GM19463 (cell line): Measurements from ENCODE around the gene UGT1A8.
"Not testable (repeated sequence)": the region's sequence is repeated elsewhere in the genome, so short reads cannot be mapped to it uniquely, and the experiment has no call there.

Experiments
- ATAC-seq: cut with Tn5 transposase; IDR thresholded peaks from one replicate; pipeline ENCODE4 v1.9.1; 2021; ENCODE audit warnings: mild to moderate bottlenecking, moderate library complexity; ENCODE audit not compliant: unreplicated experiment

UGT1A8 gene

DNA sequence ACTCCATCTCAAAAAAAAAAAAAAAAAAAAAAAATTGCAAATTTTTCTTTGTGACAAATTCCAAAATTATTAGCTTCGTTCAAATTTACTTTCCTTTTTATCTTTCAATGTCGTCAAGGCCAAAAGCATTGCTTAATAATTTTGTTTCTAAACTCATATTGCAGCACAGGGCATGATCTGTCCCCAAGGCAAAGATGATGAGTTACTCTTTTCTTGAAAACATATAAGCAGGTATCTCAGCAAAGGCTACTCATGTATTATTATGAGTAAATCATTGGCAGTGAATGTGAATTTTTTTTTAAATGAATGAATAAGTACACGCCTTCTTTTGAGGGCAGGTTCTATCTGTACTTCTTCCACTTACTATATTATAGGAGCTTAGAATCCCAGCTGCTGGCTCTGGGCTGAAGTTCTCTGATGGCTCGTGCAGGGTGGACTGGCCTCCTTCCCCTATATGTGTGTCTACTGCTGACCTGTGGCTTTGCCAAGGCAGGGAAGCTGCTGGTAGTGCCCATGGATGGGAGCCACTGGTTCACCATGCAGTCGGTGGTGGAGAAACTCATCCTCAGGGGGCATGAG, 64.2 kb downstream of the UGT1A8 start, which contains the start of gene UGT1A7:
Gene UGT1A7, plus strand, starts transcription at position 381 of the 579 bp plus-strand sequence. Its CDS starts 37 bp downstream, at position 418.
- ATAC-seq, result no peak

DNA sequence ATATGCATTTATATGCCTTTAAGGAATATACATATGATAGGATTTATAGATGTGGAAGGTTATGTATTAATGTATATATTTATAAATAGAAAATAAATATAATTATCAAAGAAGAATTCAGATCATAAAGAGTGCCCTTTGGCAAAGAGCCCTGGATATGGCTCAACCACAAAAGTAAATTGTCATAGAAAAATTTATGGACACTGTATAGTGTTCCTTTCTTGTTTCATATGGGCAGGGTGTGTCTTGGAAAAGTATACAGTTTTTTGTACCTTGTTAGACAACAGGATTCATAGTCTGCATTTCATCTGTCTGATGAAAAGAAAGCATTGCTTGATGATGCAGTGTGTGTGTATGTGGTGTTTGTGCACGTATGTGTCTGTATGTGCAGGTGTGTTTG, 67.2 kb downstream of the UGT1A8 start:
- ATAC-seq, result no peak

DNA sequence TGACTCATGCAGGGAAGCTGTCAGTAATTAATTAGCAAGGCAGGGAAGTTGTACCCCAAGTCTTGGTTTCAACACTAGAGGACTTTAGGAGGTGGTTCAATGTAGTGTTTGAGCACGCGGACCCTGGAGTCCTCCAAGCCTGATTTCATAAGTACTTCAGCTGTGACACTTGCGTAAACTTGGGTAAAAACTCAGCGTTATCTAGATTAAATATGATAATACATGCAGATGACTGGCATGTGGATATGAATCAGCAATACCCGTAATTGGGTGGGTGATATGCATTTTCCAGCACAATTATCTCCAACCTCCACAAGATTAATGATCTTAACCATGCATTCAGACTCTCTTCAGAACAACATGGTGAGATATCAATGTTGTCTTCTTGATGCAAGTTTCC, 69.5 kb downstream of the UGT1A8 start:
- no peak for ATAC-seq

DNA sequence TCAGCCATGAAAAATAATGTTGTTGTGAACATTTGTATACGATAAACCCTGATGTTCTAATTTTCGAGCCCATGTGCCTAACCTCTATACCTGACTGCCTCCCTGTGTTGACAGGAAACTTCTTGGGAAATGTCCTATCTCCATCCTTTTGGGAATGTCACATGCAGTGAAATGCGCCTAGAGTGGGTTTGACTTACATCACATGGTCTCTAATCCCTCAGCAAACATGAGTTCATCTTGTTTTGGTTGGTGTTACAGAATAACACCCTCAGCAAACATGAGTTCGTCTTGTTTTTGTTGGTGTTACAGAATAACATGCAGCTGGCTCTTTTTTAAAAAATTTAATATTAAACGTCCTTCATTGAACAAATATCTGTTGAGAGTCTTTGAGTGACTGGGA, 70.9 kb downstream of the UGT1A8 start:
- ATAC-seq, result no peak

DNA sequence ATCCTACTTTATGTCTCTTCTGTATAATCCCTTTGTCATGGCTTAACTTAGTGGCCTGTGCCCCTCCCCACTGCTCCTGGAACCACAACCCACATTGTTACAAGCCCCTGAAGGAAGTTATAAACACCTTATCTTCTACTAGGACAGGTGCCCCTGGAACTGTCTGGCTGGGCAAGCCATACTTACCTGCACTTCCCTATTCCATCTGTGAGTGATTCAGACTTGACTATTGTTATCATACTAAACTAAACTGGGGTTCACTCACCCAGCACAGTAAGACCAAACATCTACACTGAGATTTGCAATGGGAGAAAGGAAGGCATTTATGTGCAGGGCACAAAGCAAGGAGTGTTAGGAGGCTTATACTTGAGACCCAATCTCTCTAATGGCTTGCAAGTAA, 71.6 kb downstream of the UGT1A8 start:
- no peak for ATAC-seq

DNA sequence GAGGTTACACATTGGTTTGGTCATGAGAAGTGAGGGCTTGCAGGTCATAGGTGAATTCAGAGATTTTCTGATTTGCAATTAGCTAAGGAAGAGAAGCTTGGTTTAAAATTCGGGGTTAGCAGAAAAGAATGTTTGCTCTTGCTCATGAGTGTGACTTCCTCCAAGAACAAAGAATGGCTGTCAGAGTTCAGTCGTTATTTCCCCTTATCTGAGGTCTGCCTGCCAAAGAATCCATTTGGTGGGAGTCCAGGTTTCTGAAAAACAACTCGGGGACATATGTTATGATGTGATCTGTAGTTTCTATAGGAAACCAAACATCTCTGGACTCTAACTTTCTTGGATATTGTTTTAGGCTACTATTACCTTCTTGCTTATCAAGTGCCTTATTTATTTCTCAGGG, 72.1 kb downstream of the UGT1A8 start:
- ATAC-seq, result no peak

DNA sequence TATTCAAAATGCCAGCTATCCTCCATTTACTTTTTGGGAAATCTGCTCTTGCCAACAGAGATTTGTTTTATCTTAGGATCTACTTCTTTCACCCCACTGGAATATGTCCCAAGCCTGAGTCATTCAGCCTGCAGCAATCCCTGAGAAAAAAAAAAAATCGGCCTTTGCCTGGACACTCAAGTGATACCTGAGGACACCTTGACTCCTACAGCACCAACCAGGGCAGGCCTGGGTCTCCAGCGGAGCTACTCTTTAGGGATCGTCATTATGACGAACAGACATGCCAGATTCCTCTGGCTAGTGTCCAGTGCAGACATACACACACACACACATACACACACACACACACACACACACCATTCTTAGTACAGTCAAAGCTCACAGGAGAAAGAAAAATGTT, 73.0 kb downstream of the UGT1A8 start:
- ATAC-seq, result no peak

DNA sequence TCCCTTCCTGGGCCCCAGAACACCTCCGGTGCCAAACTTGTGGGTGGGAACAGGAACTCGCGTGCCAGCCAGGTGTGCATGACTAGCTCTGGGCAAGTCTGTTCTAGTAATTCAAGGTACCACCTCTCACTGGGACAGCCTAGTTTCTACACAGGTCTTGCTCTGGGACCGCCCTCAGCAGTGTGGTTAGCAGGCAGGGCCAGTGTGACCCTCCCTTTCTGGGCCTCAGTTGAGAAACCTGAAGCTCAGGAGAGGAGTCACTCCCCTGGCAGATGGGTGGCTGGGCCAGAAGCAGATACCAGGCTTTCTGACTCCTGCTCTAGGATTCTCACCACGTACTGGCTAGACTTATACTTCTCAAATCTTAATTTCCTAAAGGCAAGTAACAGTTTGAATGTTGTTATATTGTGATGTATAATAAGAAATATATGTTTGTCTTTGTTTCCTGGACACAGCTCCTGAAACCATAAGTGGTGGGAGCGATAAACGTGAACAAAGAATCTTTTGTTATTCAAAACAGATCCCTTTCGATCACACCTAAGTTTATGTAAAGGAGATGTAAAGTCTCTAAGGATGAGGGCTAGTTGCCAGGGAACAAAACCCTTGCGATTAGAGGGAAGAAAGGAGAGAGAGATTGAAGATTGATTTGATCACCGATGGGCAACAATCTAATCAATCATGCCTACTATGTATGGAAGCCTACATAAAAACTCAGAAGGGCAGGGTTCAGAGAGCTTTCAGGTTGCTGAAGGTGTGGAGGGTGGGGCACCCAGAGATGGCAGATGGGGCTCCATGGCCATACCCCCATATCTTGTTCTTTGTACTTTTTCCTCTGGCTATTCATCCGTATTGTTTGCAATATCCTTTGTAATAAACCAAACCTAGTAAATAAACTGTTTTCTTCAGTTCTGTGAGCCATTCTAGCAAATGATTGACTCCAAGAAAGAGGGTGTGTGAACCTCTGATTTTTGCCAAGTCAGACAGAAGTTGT, 74.3 kb downstream of the UGT1A8 start:
- no peak for ATAC-seq

DNA sequence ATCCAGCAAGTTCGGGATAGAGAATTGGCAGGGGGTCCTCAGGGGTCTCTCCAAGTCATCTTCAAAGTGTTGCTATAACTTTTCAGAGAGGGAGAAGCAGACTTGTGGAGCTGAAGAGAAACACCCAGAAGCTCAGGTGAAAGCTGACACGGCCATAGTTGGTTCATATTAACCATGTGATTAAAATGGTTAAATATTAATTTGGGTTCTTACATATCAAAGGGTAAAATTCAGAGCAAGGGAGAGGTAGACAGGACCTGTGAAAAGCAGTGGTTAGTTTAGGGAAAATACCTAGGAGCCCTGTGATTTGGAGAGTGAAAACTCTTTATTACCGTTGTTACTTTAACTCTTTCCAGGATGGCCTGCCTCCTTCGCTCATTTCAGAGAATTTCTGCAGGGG, 75.2 kb downstream of the UGT1A8 start, which contains the start of gene UGT1A6:
Gene UGT1A6, plus strand, starts transcription at position 243 of the 400 bp plus-strand sequence. Its CDS starts 115 bp downstream, at position 358.
- no peak for ATAC-seq

DNA sequence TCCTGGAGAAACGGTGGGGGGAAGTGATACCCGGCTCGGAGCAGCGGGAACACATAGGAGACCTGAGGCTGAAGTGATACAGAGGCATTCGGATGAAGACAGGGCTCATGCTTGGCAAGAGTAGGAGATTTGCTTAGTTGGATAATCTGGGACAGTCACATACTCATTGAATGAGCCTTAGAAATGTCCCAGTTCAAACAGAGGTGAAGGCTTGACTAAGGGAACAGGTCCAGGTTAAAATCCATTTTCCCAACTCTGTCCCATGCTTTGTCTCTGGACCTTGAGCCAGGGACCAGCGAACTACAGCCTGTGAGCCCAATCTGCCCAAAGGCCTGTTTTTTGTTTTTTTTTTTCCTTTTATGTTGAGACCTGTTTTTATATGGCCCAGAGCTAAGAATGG, 76.5 kb downstream of the UGT1A8 start:
- ATAC-seq, result no peak

DNA sequence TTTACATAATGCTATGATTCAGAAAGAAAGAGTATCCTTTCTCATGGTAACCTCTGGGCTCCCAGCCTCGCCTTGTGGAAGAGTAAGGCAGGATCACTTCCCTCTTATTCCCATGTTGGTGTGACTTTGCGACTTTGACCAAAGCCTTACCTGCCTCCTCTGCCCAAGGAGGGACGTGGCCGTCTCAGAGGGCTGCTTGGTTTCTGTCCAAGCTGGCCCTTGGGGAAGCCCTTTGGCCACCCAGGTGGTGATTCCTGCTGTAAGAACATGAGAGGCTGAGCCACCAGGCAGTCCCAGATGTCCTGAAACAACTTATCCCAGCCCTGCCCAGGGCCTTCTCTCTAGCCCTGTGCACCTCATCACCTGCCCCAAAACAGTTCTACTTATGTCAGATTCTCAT, 81.3 kb downstream of the UGT1A8 start:
- ATAC-seq, result no peak

DNA sequence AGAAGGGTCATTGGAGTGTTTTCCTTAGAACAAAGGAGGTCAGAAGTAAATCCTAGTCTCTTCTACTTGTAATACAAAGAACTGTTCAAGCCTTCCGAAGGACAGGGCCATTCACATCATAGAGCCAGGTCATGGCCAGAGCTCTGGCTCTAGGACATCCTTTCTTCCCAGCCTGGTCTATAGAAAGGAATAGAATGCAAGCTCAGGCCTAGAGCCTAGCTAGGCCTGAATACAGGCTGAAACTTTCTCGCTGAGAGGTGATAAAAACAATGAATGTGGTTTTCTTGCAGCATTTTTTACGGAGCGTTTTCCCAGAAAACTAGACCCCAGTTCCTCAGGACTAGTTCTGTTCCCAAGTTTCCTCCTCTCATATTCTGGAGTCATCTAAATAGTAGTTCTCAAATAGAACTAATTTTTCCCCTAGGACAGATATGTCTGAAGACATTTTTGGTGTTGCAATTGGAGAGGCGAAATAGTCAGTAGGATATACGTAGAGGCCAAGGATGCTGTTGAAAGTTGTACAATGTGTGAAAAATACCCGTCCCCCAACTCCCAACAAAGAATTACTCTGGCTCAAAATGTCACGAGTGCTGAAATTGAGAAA, 82.1 kb downstream of the UGT1A8 start:
- no peak for ATAC-seq

DNA sequence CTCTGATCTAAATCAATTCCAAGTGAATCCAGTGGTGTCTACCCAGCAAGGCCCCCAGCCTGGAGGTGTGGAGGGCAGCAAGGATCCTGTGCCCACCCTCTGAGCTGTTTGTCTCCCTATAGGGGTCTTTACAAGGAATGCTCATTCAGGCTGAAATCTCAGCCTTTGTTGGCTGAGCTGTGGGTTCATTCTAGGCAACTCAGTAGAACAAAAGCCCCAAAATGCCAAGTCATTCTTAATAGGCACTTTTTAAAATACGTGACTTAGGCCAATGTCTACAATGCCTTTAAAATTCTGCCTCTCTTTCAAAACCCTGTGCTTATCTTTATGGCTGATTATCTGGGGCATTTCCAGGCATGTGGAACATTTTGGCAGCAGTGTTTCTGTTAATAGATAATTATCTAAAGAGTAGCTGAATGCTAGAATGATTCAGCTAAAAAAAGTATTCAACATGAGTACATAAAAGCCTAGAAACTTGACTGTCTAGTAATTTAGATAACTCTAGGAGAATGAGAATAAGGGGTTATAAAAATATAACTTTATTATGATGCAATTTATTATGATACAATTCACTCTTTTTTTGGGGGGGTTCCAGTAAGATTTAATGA, 82.7 kb downstream of the UGT1A8 start:
- no peak for ATAC-seq

DNA sequence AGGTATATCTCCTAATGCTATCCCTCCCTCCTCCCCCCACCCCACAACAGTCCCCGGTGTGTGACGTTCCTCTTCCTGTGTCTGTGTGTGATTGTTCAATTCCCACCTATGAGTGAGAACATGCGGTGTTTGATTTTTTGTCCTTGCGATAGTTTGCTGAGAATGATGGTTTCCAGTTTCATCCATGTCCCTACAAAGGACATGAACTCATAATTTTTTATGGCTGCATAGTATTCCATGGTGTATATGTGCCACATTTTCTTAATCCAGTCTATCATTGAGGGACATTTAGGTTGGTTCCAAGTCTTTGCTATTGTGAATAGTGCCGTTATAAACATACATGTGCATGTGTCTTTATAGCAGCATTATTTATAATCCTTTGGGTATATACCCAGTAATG, 83.4 kb downstream of the UGT1A8 start:
- not testable (repeated sequence) for ATAC-seq

DNA sequence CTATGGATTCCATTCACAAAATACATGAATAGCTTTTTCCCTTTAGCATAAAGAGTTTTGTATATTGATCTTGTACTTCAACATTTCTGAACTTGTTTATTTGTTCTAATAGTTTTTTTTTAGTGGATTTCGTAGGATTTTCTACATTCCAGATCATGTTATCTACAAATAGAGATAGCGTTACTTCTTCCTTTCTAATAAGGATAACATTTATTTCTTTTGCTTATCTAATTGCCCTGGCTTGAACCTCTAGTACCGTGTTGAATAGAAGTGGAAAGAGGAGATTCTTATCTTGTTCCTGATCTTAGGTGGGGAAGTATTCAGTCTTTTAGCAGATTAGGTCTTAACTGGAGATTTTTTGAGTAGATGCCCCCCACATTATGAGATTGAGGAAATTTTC, 84.8 kb downstream of the UGT1A8 start:
- ATAC-seq, result no peak

DNA sequence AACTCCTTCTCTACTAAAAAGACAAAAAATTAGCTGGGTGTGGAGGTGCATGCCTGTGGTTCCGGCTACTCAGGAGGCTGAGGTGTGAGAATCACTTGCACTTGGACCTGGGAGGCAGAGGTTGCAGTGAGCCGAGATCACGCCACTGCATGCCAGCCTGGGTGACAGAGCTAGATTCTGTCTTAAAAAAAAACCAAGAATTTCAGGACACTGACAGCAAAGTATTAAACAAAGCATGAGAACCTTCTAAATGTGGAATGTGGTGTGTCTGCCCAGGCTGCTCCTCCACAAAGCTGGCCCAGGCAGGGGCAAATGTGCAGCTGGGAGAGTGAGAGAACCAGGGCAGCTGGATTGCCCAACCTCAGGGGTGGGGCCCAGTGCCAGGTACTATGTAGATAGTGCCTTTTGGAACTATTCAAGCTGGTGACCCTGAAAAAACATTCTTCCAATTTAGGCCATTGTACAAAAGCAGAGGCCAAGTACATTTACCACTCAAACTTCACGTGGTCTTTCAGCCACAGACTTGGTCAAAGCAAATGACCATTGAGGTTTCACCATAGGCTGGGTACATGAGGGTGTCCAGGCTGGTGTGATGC, 88.6 kb downstream of the UGT1A8 start:
- ATAC-seq, result no peak

DNA sequence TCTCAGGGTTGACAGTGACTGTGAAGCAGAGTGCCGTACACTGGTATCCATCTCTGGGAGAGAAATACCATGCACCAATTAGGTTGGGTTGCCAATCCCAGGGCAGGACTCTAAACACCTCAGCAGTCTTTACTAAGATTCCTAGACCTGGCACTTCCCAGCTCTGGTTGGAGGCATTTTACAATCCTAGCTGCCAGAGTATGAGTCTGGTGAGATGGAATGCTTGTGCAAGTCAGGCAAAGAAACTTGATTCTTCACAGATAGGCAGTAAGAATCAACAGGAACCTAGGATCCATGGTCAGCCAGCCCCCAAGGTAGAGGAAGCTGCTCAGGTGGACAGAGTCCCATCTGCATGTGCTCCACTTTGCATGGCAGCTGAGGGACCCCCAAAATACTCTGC, 89.3 kb downstream of the UGT1A8 start:
- ATAC-seq, result no peak

DNA sequence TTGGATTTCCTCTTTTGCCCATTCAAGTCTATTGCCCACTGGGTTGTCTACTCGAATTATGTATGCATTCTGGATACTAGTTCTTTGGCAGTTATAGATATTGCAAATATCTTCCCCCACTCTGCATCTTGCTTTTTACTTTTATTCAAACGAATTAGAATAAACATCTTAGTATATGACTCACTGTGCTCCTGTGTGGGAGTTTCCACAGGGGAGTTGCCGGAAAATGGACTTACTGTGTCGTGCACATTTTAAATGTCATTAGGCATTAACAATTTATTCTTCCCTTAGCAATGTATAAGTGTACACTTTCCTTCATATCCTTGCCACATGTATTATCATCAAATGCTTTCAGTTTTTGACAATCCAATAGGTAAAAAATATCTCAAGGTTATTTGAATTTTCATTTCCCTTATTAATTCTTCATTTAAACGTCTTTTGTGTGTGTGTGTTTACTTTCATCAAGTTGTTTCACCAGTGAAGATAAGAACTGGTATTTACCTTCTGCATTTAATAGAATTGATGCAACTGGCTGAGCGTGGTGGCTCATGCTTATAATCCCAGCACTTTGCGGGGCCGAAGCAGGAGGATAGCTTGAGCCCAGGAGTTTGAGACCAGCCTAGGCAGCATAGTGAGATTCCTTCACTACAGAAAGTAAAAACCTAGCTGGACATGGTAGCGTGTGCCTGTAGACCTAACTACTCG, 90.7 kb downstream of the UGT1A8 start:
- no peak for ATAC-seq

DNA sequence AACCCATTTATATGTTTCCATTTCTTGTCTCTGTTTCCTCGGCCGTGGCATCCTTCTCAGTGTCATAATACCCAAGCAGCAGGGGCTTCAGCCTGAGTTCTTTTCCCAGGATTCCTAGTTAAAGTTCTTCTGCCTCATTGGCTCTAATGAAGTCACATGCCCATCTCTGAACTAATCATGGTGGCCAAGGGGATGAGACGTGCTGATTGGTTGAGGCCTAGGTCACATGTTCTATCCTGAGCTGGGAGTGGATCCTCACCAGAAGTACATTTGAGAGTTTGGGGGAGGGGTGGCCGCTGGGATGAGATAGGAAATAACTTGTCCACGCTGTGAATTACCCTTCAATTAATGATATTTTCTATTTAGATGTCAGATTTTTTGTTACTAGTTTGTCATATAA, 91.5 kb downstream of the UGT1A8 start:
- ATAC-seq, result no peak

DNA sequence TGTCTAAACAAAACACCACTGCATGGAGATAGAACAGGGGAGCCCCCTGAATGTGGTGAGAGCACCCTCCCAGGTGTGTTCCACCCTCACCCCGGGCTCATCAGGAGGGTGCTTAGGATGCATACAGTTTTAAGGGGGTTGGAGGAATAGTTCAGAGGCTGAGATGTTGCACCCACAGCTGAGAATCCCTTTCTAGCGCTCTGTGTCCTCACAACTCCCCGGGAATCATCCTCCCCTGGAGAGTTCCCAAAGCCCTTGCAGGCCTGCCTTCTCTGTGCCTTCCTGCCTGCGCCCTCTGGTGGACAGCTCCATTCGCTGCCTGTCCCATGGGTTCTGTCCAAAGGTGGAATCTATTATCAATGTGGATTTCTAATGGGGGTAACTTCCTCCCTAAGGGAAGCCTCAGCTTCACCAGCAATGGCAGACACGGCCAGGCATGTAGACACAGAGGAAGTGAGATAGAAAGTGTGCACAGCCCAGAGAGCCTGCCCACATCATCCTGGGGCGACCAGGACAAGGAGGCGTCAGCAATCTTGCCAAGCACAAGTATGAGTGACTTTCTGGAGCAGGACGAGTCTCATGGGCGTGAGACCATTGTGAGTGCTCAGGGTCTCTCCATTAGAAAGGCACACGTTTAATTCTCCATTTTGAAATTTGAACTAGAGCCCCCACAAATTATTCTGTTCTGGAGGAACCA, 94.0 kb downstream of the UGT1A8 start:
- ATAC-seq, result no peak
